KMS-11 (cell line): ENCODE measurements around the gene NCAN.

Experiments
- H2AFZ ChIP-seq: fragments of 200-600 bp; sonication (generic); 2 replicates; pipeline ENCODE4 v1.6.1; 2016; ENCODE audit warnings: antibody characterized with exemption, mixed run types, low read depth
- H3K27ac ChIP-seq: fragments of 200-600 bp; sonication (generic); 2 replicates; pipeline ENCODE4 v1.6.1; 2016; ENCODE audit warnings: mild to moderate bottlenecking, mixed run types
- H3K27me3 ChIP-seq: fragments of 200-600 bp; sonication (generic); 2 replicates; pipeline ENCODE4 v1.6.1; 2017; ENCODE audit warnings: mild to moderate bottlenecking, low read depth, mixed run types, moderate library complexity; ENCODE audit not compliant: insufficient read depth
- H3K36me3 ChIP-seq: fragments of 200-600 bp; sonication (generic); 2 replicates; pipeline ENCODE4 v1.6.1; 2017; ENCODE audit warnings: mild to moderate bottlenecking, mixed run types; ENCODE audit not compliant: insufficient read depth
- H3K4me1 ChIP-seq: fragments of 200-600 bp; sonication (generic); 2 replicates; pipeline ENCODE4 v1.6.1; 2016; ENCODE audit warnings: mild to moderate bottlenecking, low read depth, mixed run types; ENCODE audit not compliant: poor library complexity, severe bottlenecking
- H3K4me2 ChIP-seq: fragments of 200-600 bp; sonication (generic); 2 replicates; pipeline ENCODE4 v1.7.0; 2016; ENCODE audit warnings: mild to moderate bottlenecking, mixed run types
- H3K4me3 ChIP-seq: fragments of 200-600 bp; sonication (generic); IDR thresholded peaks from 2 replicates; pipeline ENCODE4 v1.6.1; 2017; ENCODE audit warnings: low read depth, low read length, mixed read lengths; ENCODE audit not compliant: insufficient read depth
- H3K79me2 ChIP-seq: fragments of 200-600 bp; sonication (generic); 2 replicates; pipeline ENCODE4 v1.6.1; 2016; ENCODE audit warnings: low read depth, mixed run types; ENCODE audit not compliant: insufficient read depth
- H3K9ac ChIP-seq: fragments of 200-600 bp; sonication (generic); 2 replicates; pipeline ENCODE4 v1.6.1; 2016; ENCODE audit warnings: mild to moderate bottlenecking, mixed run types
- H4K20me1 ChIP-seq: fragments of 200-600 bp; sonication (generic); 2 replicates; pipeline ENCODE4 v1.6.1; 2016; ENCODE audit warnings: mild to moderate bottlenecking, mixed run types; ENCODE audit not compliant: insufficient read depth
- CTCF ChIP-seq: fragments of 200-600 bp; sonication (generic); conservative IDR thresholded peaks from 2 replicates; pipeline ENCODE4 v1.6.1; 2017; ENCODE audit warnings: low read depth, mild to moderate bottlenecking, antibody characterized with exemption, low read length, moderate library complexity, mixed read lengths

NCAN gene

DNA sequence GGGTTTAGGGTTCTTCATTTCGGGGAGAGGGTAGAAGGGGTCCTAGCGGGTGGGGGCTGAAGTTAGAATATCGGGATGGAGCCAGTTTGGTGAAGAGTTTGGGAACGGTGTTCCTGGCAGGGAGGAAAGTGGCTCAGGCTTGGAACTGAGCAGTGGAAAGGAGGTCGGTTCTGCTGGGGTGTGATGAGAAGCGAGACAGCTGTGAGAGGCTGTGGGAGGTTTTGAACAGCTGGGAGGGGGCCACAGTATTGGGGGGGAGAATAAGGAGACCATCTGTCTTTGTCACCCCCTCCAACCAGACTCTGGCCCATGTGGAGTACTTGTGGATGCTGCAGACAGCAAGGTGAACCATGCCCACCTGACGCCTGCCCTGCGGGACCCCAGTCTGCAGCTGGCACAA, 62.4 kb downstream of the NCAN start:
- H3K79me2 ChIP-seq = no peaks in the 10 kb centered on the region
- H3K4me1 ChIP-seq = no peaks in the 10 kb centered on the region
- H3K27ac ChIP-seq = no peak overlapping the region
- no peak overlapping the region for H2AFZ ChIP-seq
- H3K4me3 ChIP-seq = no peak overlapping the region
- no peaks in the 10 kb centered on the region for H4K20me1 ChIP-seq
- no peak for TF ChIP-seq CTCF
- no peak overlapping the region for H3K4me2 ChIP-seq
- H3K9ac ChIP-seq = no peak overlapping the region
- H3K27me3 ChIP-seq = no peaks in the 10 kb centered on the region
- no peaks in the 10 kb centered on the region for H3K36me3 ChIP-seq

- no peak for TF ChIP-seq CTCF
- no peak overlapping the region for H2AFZ ChIP-seq
- no peaks in the 10 kb centered on the region for H3K4me1 ChIP-seq
- H3K27me3 ChIP-seq = no peaks in the 10 kb centered on the region
- no peaks in the 10 kb centered on the region for H4K20me1 ChIP-seq
- no peaks in the 10 kb centered on the region for H3K79me2 ChIP-seq
- H3K4me3 ChIP-seq = no peak overlapping the region
- H3K9ac ChIP-seq = no peak overlapping the region
- no peak overlapping the region for H3K4me2 ChIP-seq
- no peak overlapping the region for H3K27ac ChIP-seq
- H3K36me3 ChIP-seq = no peaks in the 10 kb centered on the region
These were observed 63.2 kb downstream of the NCAN start for GRCh38 chr19:19274716-19275565.

GRCh38 chr19:19276386-19276785, 64.6 kb downstream of the NCAN start:
- Histone ChIP-seq H3K27ac (no peak overlapping the region), H3K9ac (no peak overlapping the region), H3K4me1 (no peaks in the 10 kb centered on the region), H3K4me3 (no peak overlapping the region), H2AFZ (no peak overlapping the region), H3K27me3 (no peaks in the 10 kb centered on the region), H3K36me3 (no peaks in the 10 kb centered on the region), H3K4me2 (no peak overlapping the region), H3K79me2 (no peaks in the 10 kb centered on the region), H4K20me1 (no peaks in the 10 kb centered on the region)
- no peak for TF ChIP-seq CTCF

- Histone ChIP-seq H3K4me1 (no peaks in the 10 kb centered on the region), H3K27me3 (no peaks in the 10 kb centered on the region), H3K27ac (no peak overlapping the region), H3K36me3 (no peaks in the 10 kb centered on the region), H3K4me2 (no peak overlapping the region), H3K4me3 (no peak overlapping the region), H4K20me1 (no peaks in the 10 kb centered on the region), H3K9ac (no peak overlapping the region), H3K79me2 (no peaks in the 10 kb centered on the region), H2AFZ (no peak overlapping the region)
- TF ChIP-seq CTCF = no peak
These were observed 65.1 kb downstream of the NCAN start for GRCh38 chr19:19276851-19277250.
